ENCODE measurements around the gene SSH3. TPM values are rescaled to one million over a fixed set of nuclear protein-coding genes. Genes with fewer than 3 reads are reported as not detected.
A peak's percentile ranks its signal among the peaks of the same experiment; 100 is the strongest.

Gene SSH3
- total and polyA plus RNA-seq, 2 donors (not counting 1 experiment from before 2014, with no cell fraction given), result 6.9 to 15.7 TPM

DNA sequence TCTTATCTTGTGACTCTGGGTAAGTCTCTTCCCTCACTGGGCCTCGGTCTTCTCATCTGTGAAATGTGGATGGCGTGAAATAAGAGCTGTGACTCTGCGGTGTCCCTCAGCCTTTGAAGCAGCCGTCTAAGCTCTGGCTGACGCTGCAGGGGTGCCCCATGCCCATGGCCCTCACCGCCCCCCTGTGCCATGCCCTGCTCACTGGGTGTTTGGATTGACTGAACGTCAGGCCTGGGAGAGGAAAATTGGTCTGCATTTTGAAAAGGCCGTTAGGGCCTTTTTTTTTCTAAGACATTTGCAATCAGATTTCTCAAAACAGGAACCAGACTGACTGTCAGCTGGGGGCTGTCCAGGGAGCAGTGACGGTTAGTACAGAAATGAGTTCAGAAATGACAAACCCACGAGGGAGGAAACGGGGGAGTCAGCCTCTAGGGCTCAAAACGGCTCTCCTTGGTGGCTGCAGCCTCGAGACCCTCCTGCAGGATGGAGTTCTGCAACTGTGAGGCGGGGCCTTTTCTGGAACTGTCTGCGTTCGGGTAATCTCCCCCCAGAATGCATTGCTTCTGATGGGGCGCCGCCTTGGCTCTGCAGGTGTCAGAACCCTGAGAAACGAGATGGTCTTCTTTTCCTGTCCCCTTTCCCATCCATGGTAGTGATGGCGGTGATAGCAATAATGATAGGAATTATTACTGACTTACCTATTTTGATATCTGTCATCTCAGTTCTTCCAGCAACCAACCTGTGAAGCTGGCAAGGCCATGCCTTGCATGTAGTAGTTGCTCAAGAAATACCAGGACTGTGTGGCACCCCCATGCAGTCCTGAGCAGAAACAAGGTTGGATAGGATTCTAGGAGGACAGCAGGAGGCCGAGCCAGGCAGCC lies 35.0 kb upstream of the SSH3 start:
- peak overlapping the region; percentile 99 for H3K4me2 ChIP-seq (ENCODE audit: extremely low read depth, insufficient read depth, low read length)
- H3K27me3 ChIP-seq (ENCODE audit: control insufficient read depth, insufficient read depth, low read length), result no peaks in the 10 kb centered on the region
- H3K9ac ChIP-seq (ENCODE audit: insufficient read depth, low read length), result no peak overlapping the region
- no peak overlapping the region for H2AFZ ChIP-seq (ENCODE audit: low read length)
- peaks cover 12% of the 10 kb centered on the region for H3K36me3 ChIP-seq (ENCODE audit: control insufficient read depth, insufficient read depth, low read length)
- H3K79me2 ChIP-seq (ENCODE audit: control insufficient read depth, insufficient read depth, low read length), result peaks cover 64% of the 10 kb centered on the region
- no peaks in the 10 kb centered on the region for H3K9me3 ChIP-seq (ENCODE audit: control insufficient read depth, insufficient read depth, low read depth, low read length)
- H3K4me1 ChIP-seq (ENCODE audit: control insufficient read depth, extremely low read depth, insufficient read depth, low read length), result peaks cover 40% of the 10 kb centered on the region
- TF ChIP-seq, protein P1, sequence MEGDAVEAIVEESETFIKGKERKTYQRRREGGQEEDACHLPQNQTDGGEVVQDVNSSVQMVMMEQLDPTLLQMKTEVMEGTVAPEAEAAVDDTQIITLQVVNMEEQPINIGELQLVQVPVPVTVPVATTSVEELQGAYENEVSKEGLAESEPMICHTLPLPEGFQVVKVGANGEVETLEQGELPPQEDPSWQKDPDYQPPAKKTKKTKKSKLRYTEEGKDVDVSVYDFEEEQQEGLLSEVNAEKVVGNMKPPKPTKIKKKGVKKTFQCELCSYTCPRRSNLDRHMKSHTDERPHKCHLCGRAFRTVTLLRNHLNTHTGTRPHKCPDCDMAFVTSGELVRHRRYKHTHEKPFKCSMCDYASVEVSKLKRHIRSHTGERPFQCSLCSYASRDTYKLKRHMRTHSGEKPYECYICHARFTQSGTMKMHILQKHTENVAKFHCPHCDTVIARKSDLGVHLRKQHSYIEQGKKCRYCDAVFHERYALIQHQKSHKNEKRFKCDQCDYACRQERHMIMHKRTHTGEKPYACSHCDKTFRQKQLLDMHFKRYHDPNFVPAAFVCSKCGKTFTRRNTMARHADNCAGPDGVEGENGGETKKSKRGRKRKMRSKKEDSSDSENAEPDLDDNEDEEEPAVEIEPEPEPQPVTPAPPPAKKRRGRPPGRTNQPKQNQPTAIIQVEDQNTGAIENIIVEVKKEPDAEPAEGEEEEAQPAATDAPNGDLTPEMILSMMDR (conservative IDR thresholded peaks at IDR 0.05 in 1 of 2, IDR thresholded peaks at IDR 0.05 in 1 of 2; ENCODE audit: low read depth in 1 of 2, low read length in 2 of 2), result no peak
- TF ChIP-seq EZH2 (IDR thresholded peaks at IDR 0.05; ENCODE audit: low read length, missing control alignments), result no peak
- H3K4me3 ChIP-seq (replicated peaks in 1 of 4; ENCODE audit: control extremely low read depth in 1 of 4, insufficient read depth in 1 of 4, low read depth in 3 of 4, low read length in 4 of 4), result peak overlapping the region; percentile 69 to 93 (median 78)
- no peaks in the 10 kb centered on the region for H4K20me1 ChIP-seq (ENCODE audit: control insufficient read depth, extremely low read depth, insufficient read depth, low read length)
- no peak for DNase-seq (ENCODE audit: low read depth in 2 of 2)
- no peak overlapping the region for H3K27ac ChIP-seq (ENCODE audit: insufficient read depth, low read length)

DNA sequence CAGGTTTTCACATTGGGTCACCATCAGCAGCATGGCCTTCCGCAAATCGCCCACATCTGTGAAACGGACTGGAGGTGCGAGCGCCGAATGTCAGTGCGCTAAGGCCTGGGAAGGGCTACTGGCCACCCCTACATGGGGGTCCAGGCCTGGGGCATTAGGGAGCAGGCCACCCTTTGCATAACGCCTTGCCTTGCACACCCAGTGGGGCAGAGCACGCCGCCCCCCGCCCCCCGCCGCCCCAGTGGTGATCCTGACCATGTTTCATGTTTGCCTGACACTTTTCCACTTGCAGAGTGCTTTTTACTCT lies 34.4 kb upstream of the SSH3 start:
- H3K9me3 ChIP-seq (ENCODE audit: control insufficient read depth, insufficient read depth, low read depth, low read length), result no peaks in the 10 kb centered on the region
- peak overlapping the region; percentile 78 for H3K4me2 ChIP-seq (ENCODE audit: extremely low read depth, insufficient read depth, low read length)
- H3K9ac ChIP-seq (ENCODE audit: insufficient read depth, low read length), result no peak overlapping the region
- no peaks in the 10 kb centered on the region for H3K27me3 ChIP-seq (ENCODE audit: control insufficient read depth, insufficient read depth, low read length)
- no peak overlapping the region for H2AFZ ChIP-seq (ENCODE audit: low read length)
- no peak overlapping the region for H3K27ac ChIP-seq (ENCODE audit: insufficient read depth, low read length)
- no peak for TF ChIP-seq EZH2 (IDR thresholded peaks at IDR 0.05; ENCODE audit: low read length, missing control alignments)
- H3K4me1 ChIP-seq (ENCODE audit: control insufficient read depth, extremely low read depth, insufficient read depth, low read length), result peaks cover 40% of the 10 kb centered on the region
- peaks cover 12% of the 10 kb centered on the region for H3K36me3 ChIP-seq (ENCODE audit: control insufficient read depth, insufficient read depth, low read length)
- H3K79me2 ChIP-seq (ENCODE audit: control insufficient read depth, insufficient read depth, low read length), result peaks cover 66% of the 10 kb centered on the region
- no peak for DNase-seq (ENCODE audit: low read depth in 2 of 2)
- peak overlapping the region in 1 of 4 experiments; percentile 7 for H3K4me3 ChIP-seq (replicated peaks in 1 of 4; ENCODE audit: control extremely low read depth in 1 of 4, insufficient read depth in 1 of 4, low read depth in 3 of 4, low read length in 4 of 4)
- H4K20me1 ChIP-seq (ENCODE audit: control insufficient read depth, extremely low read depth, insufficient read depth, low read length), result no peaks in the 10 kb centered on the region

DNA sequence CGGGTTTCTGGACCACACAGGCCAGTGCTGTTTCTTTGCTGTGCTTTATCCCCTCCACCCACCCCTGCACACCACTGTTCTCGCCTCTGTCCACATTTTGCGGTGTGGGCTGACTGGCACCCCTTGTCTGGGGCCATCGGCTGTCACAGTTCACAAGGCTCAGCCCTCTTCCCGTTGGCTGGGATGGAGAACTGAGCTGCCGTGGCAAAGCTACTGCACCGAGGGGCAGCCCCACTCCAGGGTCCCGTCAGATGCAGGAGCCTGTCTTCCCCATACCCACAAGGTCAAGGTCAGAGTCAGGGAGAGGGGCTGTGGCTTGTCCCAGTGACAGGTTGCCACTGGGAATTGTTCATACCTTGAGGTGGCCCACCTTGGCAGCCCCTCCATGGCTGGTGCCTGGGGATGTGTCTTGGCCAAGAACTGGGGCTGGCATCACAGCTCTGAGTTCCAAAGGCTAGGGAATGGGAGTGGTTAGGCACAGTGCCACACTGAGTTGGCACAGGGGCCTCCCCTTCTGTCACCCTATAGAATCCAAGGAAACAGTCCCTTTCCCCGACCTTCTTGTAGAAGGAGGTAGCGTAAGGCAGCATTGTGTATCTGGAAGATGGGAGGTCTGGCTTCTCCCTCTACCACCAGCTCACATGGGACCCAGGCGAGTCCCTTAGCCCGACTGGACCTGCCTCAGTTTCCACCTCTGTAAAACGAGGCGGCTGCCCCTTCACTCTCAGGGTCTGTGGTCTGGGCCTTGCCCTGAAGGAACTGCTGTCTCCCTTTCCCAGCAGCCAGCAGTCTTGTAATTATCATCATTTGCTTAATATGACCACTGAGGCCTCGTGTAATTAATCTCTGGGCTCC lies 33.7 kb upstream of the SSH3 start:
- Histone ChIP-seq H3K27me3 (ENCODE audit: control insufficient read depth, insufficient read depth, low read length) (no peaks in the 10 kb centered on the region), H3K4me2 (ENCODE audit: extremely low read depth, insufficient read depth, low read length) (peak overlapping the region; percentile 78), H3K79me2 (ENCODE audit: control insufficient read depth, insufficient read depth, low read length) (peaks cover 71% of the 10 kb centered on the region), H3K9me3 (ENCODE audit: control insufficient read depth, insufficient read depth, low read depth, low read length) (no peaks in the 10 kb centered on the region), H4K20me1 (ENCODE audit: control insufficient read depth, extremely low read depth, insufficient read depth, low read length) (no peaks in the 10 kb centered on the region), H2AFZ (ENCODE audit: low read length) (no peak overlapping the region), H3K27ac (ENCODE audit: insufficient read depth, low read length) (no peak overlapping the region), H3K9ac (ENCODE audit: insufficient read depth, low read length) (no peak overlapping the region), H3K4me3 (replicated peaks in 1 of 4; ENCODE audit: control extremely low read depth in 1 of 4, insufficient read depth in 1 of 4, low read depth in 3 of 4, low read length in 4 of 4) (peak overlapping the region in 2 of 4 experiments; percentile 15 to 40), H3K36me3 (ENCODE audit: control insufficient read depth, insufficient read depth, low read length) (peaks cover 12% of the 10 kb centered on the region), H3K4me1 (ENCODE audit: control insufficient read depth, extremely low read depth, insufficient read depth, low read length) (peaks cover 42% of the 10 kb centered on the region)
- DNase-seq (ENCODE audit: low read depth in 2 of 2), result no peak
- TF ChIP-seq EZH2 (IDR thresholded peaks at IDR 0.05; ENCODE audit: low read length, missing control alignments), result no peak
- TF ChIP-seq, protein P1 (conservative IDR thresholded peaks at IDR 0.05 in 1 of 2, IDR thresholded peaks at IDR 0.05 in 1 of 2; ENCODE audit: low read depth in 1 of 2, low read length in 2 of 2), result no peak

Data from fibroblast of lung (primary cell).